HCT116 (cell line): ENCODE data around the gene GOLGA6L7. TPM values are rescaled to one million over a fixed set of nuclear protein-coding genes. Genes with fewer than 3 reads are reported as not detected.

Experiments used
- ATAC-seq: fragments of 200-7000 bp; cut with Tn5 transposase; 2 replicates; pipeline ENCODE4 v1.9.1; 2020; ENCODE audit warnings: mild to moderate bottlenecking, moderate library complexity
- BruUV-seq: library from RNA; stranded (reverse); fragments of 400-500 nt; replicated peaks from 2 replicates; lab custom pipeline; 2021; lab: Mats Ljungman, UMichigan
- CTCF ChIA-PET: fragments of 300-600 bp; sonication (Branson Sonifier 250); formaldehyde crosslinking; loops from one replicate; lab custom pipeline; 2021; ENCODE audit warnings: antibody characterized with exemption; lab: Charles Lee
- POLR2A ChIA-PET: fragments of 300-600, 350-600 bp; sonication (Branson Sonifier 250); formaldehyde crosslinking; loops from one replicate; lab custom pipeline; 2021; ENCODE audit warnings: antibody characterized with exemption; lab: Charles Lee
- RAD21 ChIA-PET, 2 experiments: fragments of 300-600 bp; sonication (Branson Sonifier 250); formaldehyde crosslinking; loops; one replicate each; lab custom pipeline; 2023; ENCODE audit warnings: low total read pairs in 2 of 2; ENCODE audit not compliant: uncharacterized antibody in 2 of 2, unreplicated experiment in 2 of 2, low non-redundant PET in 1 of 2; lab: Charles Lee
- DNase-seq: peaks from one replicate; pipeline ENCODE4 v3.0.0-alpha.2; 2010; ENCODE audit warnings: low read depth, low spot score
- H2AFZ ChIP-seq: fragments of 200-600 bp; shearing (Covaris generic), sonication (generic); 2 replicates; pipeline ENCODE4 v1.6.1; 2017; ENCODE audit warnings: low read depth, mixed run types, mixed read lengths, antibody characterized with exemption, low read length; ENCODE audit not compliant: poor library complexity, severe bottlenecking
- H3K27ac ChIP-seq: 2 replicates; pipeline ENCODE4 v1.5.1; 2012; ENCODE audit warnings: low read depth, low read length
- H3K27me3 ChIP-seq: fragments of 200-600 bp; sonication (generic); 2 replicates; pipeline ENCODE4 v1.6.1; 2016; ENCODE audit warnings: mixed run types, low read length, mixed read lengths; ENCODE audit not compliant: insufficient read depth
- H3K36me3 ChIP-seq, 2 experiments: fragments of 200-500 bp in 1 of 2; fragments of 200-600 bp in 1 of 2; sonication (Bioruptor generic) in 1 of 2; sonication (generic) in 1 of 2; 2 replicates each; pipeline versions ENCODE4 v1.5.1 to v1.6.1; 2014 to 2016; ENCODE audit warnings: low read length in 2 of 2, inconsistent platforms in 1 of 2, mixed read lengths in 1 of 2, mixed run types in 1 of 2; ENCODE audit not compliant: insufficient read depth in 2 of 2, control insufficient read depth in 1 of 2
- H3K4me1 ChIP-seq, 2 experiments: fragments of 200-600 bp in 1 of 2; sonication (generic) in 1 of 2; 2 replicates each; pipeline versions ENCODE4 v1.5.1 to v1.6.1; 2012 to 2017; ENCODE audit warnings: low read length in 2 of 2, inconsistent platforms in 1 of 2, mild to moderate bottlenecking in 1 of 2, mixed read lengths in 1 of 2, mixed run types in 1 of 2, moderate library complexity in 1 of 2; ENCODE audit not compliant: insufficient read depth in 2 of 2, control insufficient read depth in 1 of 2
- H3K4me2 ChIP-seq: fragments of 200-600 bp; sonication (generic); 2 replicates; pipeline ENCODE4 v1.6.1; 2017; ENCODE audit warnings: mixed run types, low read length, mixed read lengths
- H3K4me3 ChIP-seq, 2 experiments: fragments of 200-600 bp in 1 of 2; sonication (generic) in 1 of 2; replicated peaks in 1 of 2; 2 replicates each; pipeline ENCODE4 v1.5.1; 2011 to 2016; ENCODE audit warnings: low read length in 2 of 2, control low read depth in 1 of 2, low read depth in 1 of 2, mild to moderate bottlenecking in 1 of 2, mixed read lengths in 1 of 2, mixed run types in 1 of 2
- H3K79me2 ChIP-seq: fragments of 200-600 bp; sonication (generic); 2 replicates; pipeline ENCODE4 v1.6.1; 2017; ENCODE audit warnings: mild to moderate bottlenecking, mixed run types, low read length, moderate library complexity, mixed read lengths; ENCODE audit not compliant: insufficient read depth
- H3K9ac ChIP-seq: fragments of 200-600 bp; sonication (generic); 2 replicates; pipeline ENCODE4 v1.6.1; 2016; ENCODE audit warnings: low read length, mixed read lengths
- H3K9me2 ChIP-seq: fragments of 200-600 bp; sonication (generic), shearing (Covaris generic); 2 replicates; pipeline ENCODE4 v1.6.1; 2017; ENCODE audit warnings: mixed run types, mild to moderate bottlenecking, moderate library complexity; ENCODE audit not compliant: insufficient read depth
- H3K9me3 ChIP-seq, 2 experiments: fragments of 200-500 bp in 1 of 2; fragments of 200-600 bp in 1 of 2; sonication (Bioruptor generic) in 1 of 2; sonication (generic) in 1 of 2; 2 replicates each; pipeline ENCODE4 v1.6.1; 2014 to 2017; ENCODE audit warnings: low read length in 2 of 2, mixed read lengths in 2 of 2, inconsistent platforms in 1 of 2, low read depth in 1 of 2, mild to moderate bottlenecking in 1 of 2, mixed run types in 1 of 2, moderate library complexity in 1 of 2; ENCODE audit not compliant: control insufficient read depth in 1 of 2, insufficient read depth in 1 of 2
- H4K20me1 ChIP-seq: fragments of 200-600 bp; sonication (generic), shearing (Covaris generic); 2 replicates; pipeline ENCODE4 v1.6.1; 2017; ENCODE audit warnings: mixed run types, mild to moderate bottlenecking, moderate library complexity; ENCODE audit not compliant: insufficient read depth
- CBX3 ChIP-seq: IDR thresholded peaks from 2 replicates; pipeline ENCODE4 v1.6.1; 2012; ENCODE audit warnings: low read depth
- ELF1 ChIP-seq: IDR thresholded peaks from 2 replicates; pipeline ENCODE4 v1.6.1; 2012; ENCODE audit warnings: low read depth, borderline replicate concordance
- JUND ChIP-seq: IDR thresholded peaks from 2 replicates; pipeline ENCODE4 v1.6.1; 2012
- TCF7L2 ChIP-seq: IDR thresholded peaks from 2 replicates; pipeline ENCODE4 v1.7.0; 2011; ENCODE audit warnings: borderline replicate concordance, inconsistent platforms; ENCODE audit not compliant: insufficient read depth, insufficient read length; ENCODE audit errors: extremely low read depth
- YY1 ChIP-seq: IDR thresholded peaks from 2 replicates; pipeline ENCODE4 v1.6.1; 2011; ENCODE audit warnings: low read length, low read depth, moderate library complexity, mild to moderate bottlenecking; ENCODE audit not compliant: insufficient replicate concordance; ENCODE audit errors: extremely low read depth
- ZNF274 ChIP-seq: fragments of 200-500 bp; sonication (Bioruptor generic); IDR thresholded peaks from 2 replicates; pipeline ENCODE4 v1.6.1; 2014; ENCODE audit warnings: mild to moderate bottlenecking, low read depth, low read length, inconsistent platforms
- intact Hi-C: fragments of 100-400 bp; cut with micrococcal nuclease; formaldehyde crosslinking; loops from 2 replicates; pipeline ENCODE4 v1.10.0; 2022
- total RNA-seq: library from RNA; stranded (reverse); gene quantifications from one replicate; pipeline ENCODE4 v1.2.1, GENCODE V29; 2021; ENCODE audit not compliant: unreplicated experiment
- TF ChIP-seq, protein P1 (sequence below): IDR thresholded peaks from 2 replicates; pipeline ENCODE4 v1.6.1; 2012; ENCODE audit warnings: low read depth

GOLGA6L7 gene
- total RNA-seq, 1 experiment from 2014 or later, result not detected

DNA sequence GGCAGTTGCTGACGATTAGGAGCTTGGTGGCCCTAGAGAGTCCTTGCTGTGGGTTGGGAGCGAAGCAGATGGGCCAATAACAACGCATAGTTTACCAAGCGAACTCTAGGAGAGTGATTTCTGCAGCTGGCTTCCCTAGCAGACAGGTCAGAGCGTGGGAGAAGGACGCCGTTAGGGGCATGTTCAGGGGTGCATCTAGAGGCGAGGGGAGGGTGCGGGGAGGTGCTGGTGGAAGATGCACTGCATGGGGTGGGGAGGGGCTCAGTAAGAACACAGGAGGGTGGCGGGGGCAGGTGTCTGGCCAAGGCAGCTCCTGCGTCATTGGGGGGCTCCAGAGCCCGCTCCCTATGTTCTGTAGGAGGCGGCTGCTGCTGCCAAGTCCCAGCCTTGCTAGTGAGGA lies 46.2 kb upstream of the GOLGA6L7 start:
- no peak for ATAC-seq
- intact Hi-C loops, result no loop called here
- CTCF ChIA-PET, result no interaction called here

More for the DNA sequence above, 46.2 kb upstream of the GOLGA6L7 start:
- Histone ChIP-seq H3K36me3 (no peaks in the 10 kb centered on the region), H3K9me3 (no peaks in the 10 kb centered on the region), H2AFZ (no peak overlapping the region), H3K9me2 (no peaks in the 10 kb centered on the region), H3K9ac (no peak overlapping the region), H3K27ac (no peak overlapping the region), H3K4me2 (no peak overlapping the region), H4K20me1 (no peaks in the 10 kb centered on the region), H3K4me1 (peaks cover 2 to 7% of the 10 kb centered on the region in 2 experiments; a peak in 3 of 4 replicates), H3K79me2 (no peaks in the 10 kb centered on the region), H3K27me3 (no peaks in the 10 kb centered on the region), H3K4me3 (no peak overlapping the region)
- no peak for TF ChIP-seq JUND
- no peak for TF ChIP-seq ELF1
- no peak for TF ChIP-seq ZNF274
- TF ChIP-seq TCF7L2, result no peak
- no peak for TF ChIP-seq CBX3
- TF ChIP-seq, protein P1, sequence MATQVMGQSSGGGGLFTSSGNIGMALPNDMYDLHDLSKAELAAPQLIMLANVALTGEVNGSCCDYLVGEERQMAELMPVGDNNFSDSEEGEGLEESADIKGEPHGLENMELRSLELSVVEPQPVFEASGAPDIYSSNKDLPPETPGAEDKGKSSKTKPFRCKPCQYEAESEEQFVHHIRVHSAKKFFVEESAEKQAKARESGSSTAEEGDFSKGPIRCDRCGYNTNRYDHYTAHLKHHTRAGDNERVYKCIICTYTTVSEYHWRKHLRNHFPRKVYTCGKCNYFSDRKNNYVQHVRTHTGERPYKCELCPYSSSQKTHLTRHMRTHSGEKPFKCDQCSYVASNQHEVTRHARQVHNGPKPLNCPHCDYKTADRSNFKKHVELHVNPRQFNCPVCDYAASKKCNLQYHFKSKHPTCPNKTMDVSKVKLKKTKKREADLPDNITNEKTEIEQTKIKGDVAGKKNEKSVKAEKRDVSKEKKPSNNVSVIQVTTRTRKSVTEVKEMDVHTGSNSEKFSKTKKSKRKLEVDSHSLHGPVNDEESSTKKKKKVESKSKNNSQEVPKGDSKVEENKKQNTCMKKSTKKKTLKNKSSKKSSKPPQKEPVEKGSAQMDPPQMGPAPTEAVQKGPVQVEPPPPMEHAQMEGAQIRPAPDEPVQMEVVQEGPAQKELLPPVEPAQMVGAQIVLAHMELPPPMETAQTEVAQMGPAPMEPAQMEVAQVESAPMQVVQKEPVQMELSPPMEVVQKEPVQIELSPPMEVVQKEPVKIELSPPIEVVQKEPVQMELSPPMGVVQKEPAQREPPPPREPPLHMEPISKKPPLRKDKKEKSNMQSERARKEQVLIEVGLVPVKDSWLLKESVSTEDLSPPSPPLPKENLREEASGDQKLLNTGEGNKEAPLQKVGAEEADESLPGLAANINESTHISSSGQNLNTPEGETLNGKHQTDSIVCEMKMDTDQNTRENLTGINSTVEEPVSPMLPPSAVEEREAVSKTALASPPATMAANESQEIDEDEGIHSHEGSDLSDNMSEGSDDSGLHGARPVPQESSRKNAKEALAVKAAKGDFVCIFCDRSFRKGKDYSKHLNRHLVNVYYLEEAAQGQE, result no peak
- no peak for TF ChIP-seq YY1
- no TSS peak for BruUV-seq
- ChIA-PET RAD21 (no interaction called here), POLR2A (no interaction called here)
- no peak for DNase-seq
